B cell (primary cell): ENCODE data around the gene ADAMTSL2. TPM values are rescaled to one million over a fixed set of nuclear protein-coding genes. Genes with fewer than 3 reads are reported as not detected.

Experiments used
- ATAC-seq: fragments of 200-7000 bp; cut with Tn5 transposase; one replicate; pipeline ENCODE4 v1.10.0; 2021; ENCODE audit warnings: low read depth, mild to moderate bottlenecking, moderate number of reproducible peaks, moderate library complexity
- CTCF ChIA-PET: fragments of 350-600 bp; sonication (Branson Sonifier 250); formaldehyde crosslinking; loops from one replicate; lab custom pipeline; 2021; ENCODE audit warnings: antibody characterized with exemption, inconsistent platforms; lab: Charles Lee
- POLR2A ChIA-PET: fragments of 350-600 bp; sonication (Branson Sonifier 250); formaldehyde crosslinking; loops from one replicate; lab custom pipeline; 2021; ENCODE audit warnings: antibody characterized with exemption; lab: Charles Lee
- DNase-seq: peaks from one replicate; pipeline ENCODE4 v3.0.0; 2013
- H2AFZ ChIP-seq: 2 replicates; pipeline ENCODE4 v1.6.1; 2012; ENCODE audit warnings: mild to moderate bottlenecking, low read depth, low read length; ENCODE audit not compliant: insufficient read depth, poor library complexity, severe bottlenecking
- H3K27ac ChIP-seq, 2 donors: 1 replicate in 1 of 2; 2 replicates in 1 of 2; pipeline ENCODE4 v1.5.1; 2012 to 2013; ENCODE audit warnings: low read length in 2 of 2, mild to moderate bottlenecking in 2 of 2, moderate library complexity in 1 of 2
- H3K27me3 ChIP-seq, 4 experiments: fragments of 200-600 bp in 1 of 4; sonication (generic) in 1 of 4; replicated peaks in 1 of 4; 1 replicate in 2 of 4; 2 replicates in 2 of 4; pipeline versions ENCODE4 v1.6.1 to v1.7.0; 2013 to 2016; ENCODE audit warnings: low read length in 3 of 4, mild to moderate bottlenecking in 2 of 4, mixed read lengths in 1 of 4, moderate library complexity in 1 of 4; ENCODE audit not compliant: insufficient read depth in 4 of 4, control insufficient read depth in 3 of 4; ENCODE audit errors: control extremely low read depth in 1 of 4
- H3K36me3 ChIP-seq, 2 experiments: replicated peaks in 1 of 2; 1 replicate in 1 of 2; 2 replicates in 1 of 2; pipeline versions ENCODE4 v1.6.1 to v1.7.1; 2013; ENCODE audit warnings: low read length in 1 of 2; ENCODE audit not compliant: insufficient read depth in 2 of 2, control insufficient read depth in 1 of 2; ENCODE audit errors: control extremely low read depth in 1 of 2, extremely low read depth in 1 of 2
- H3K4me1 ChIP-seq, 2 donors: fragments of 200-600 bp in 1 of 2; sonication (generic) in 1 of 2; 1 replicate in 1 of 2; 2 replicates in 1 of 2; pipeline versions ENCODE4 v1.5.1 to v1.6.1; 2013 to 2017; ENCODE audit warnings: low read length in 2 of 2; ENCODE audit not compliant: control insufficient read depth in 2 of 2, insufficient read depth in 2 of 2
- H3K4me2 ChIP-seq: replicated peaks from 2 replicates; pipeline ENCODE3; 2012; ENCODE audit warnings: mild to moderate bottlenecking, low read depth, low read length; ENCODE audit not compliant: poor library complexity, severe bottlenecking
- H3K4me3 ChIP-seq, 5 experiments: fragments of 200-600 bp in 1 of 5; sonication (generic) in 1 of 5; 1 replicate in 3 of 5; 2 replicates in 2 of 5; pipeline versions ENCODE4 v1.5.1 to v1.7.0; 2011 to 2016; ENCODE audit warnings: low read length in 4 of 5, mild to moderate bottlenecking in 4 of 5, low read depth in 2 of 5, control low read depth in 1 of 5, moderate library complexity in 1 of 5; ENCODE audit not compliant: insufficient read depth in 1 of 5; ENCODE audit errors: control extremely low read depth in 1 of 5, extremely low read depth in 1 of 5
- H3K79me2 ChIP-seq: fragments of 200-600 bp; sonication (generic); one replicate; pipeline ENCODE4 v1.6.0; 2016; ENCODE audit warnings: low read length; ENCODE audit not compliant: control insufficient read depth, insufficient read depth
- H3K9ac ChIP-seq: fragments of 200-600 bp; sonication (generic); 2 replicates; pipeline ENCODE4 v1.6.1; 2017; ENCODE audit warnings: mild to moderate bottlenecking, low read length, moderate library complexity
- H3K9me3 ChIP-seq, 3 donors: one replicate each; pipeline versions ENCODE4 v1.6.1 to v1.7.1; 2013; ENCODE audit warnings: low read length in 2 of 3; ENCODE audit not compliant: control insufficient read depth in 2 of 3, insufficient read depth in 1 of 3; ENCODE audit errors: control extremely low read depth in 1 of 3
- H4K20me1 ChIP-seq: 2 replicates; pipeline ENCODE4 v1.6.0; 2012; ENCODE audit warnings: mild to moderate bottlenecking, low read length; ENCODE audit not compliant: insufficient read depth, control insufficient read depth, poor library complexity, severe bottlenecking
- H3K27ac Mint-ChIP-seq: one replicate; pipeline ENCODE4 v1.8.0; 2021; ENCODE audit warnings: mixed read lengths
- H3K27me3 Mint-ChIP-seq: one replicate; pipeline ENCODE4 v1.8.0; 2021; ENCODE audit warnings: mixed read lengths
- H3K4me1 Mint-ChIP-seq: one replicate; pipeline ENCODE4 v1.8.0; 2021; ENCODE audit warnings: mixed read lengths
- H3K4me3 Mint-ChIP-seq: one replicate; pipeline ENCODE4 v1.8.0; 2021; ENCODE audit warnings: mixed read lengths
- H3K9me3 Mint-ChIP-seq: one replicate; pipeline ENCODE4 v1.8.0; 2022; ENCODE audit warnings: mixed read lengths; ENCODE audit not compliant: insufficient read depth
- EZH2 ChIP-seq: IDR thresholded peaks from 2 replicates; pipeline ENCODE4 v1.6.1; 2012; ENCODE audit warnings: borderline replicate concordance, low read depth, mild to moderate bottlenecking, moderate library complexity, low read length; ENCODE audit not compliant: insufficient read depth, poor library complexity, severe bottlenecking
- WGBS: methylation state at CpG from one replicate; pipeline ENCODE4 v1.1.5; 2013; ENCODE audit warnings: missing lambda C conversion rate; ENCODE audit not compliant: insufficient coverage; 5-methylcytosine and 5-hydroxymethylcytosine counted together
- intact Hi-C: fragments of 100-400 bp; cut with micrococcal nuclease; formaldehyde crosslinking; loops from one replicate; pipeline ENCODE4 v1.10.0; 2022
- polyA plus RNA-seq: library from polyadenylated mRNA; depleted of rRNA; stranded (reverse); fragments of >200 nt; gene quantifications from 2 replicates; pipeline ENCODE4 v1.2.3, GENCODE V29; 2012
- total RNA-seq, 2 donors: library from RNA; stranded (reverse); fragments of 120-200 nt in 1 of 2; gene quantifications; 1 replicate in 1 of 2; 2 replicates in 1 of 2; pipeline versions ENCODE4 v1.2.3 to v1.2.4, GENCODE V29; 2013 to 2022
- TF ChIP-seq, protein P1 (sequence below): fragments of 200-600 bp; IDR thresholded peaks from one replicate; pipeline ENCODE4 v1.8.0; 2022; ENCODE audit warnings: antibody characterized with exemption, mild to moderate bottlenecking

Gene ADAMTSL2
- total and polyA plus RNA-seq, 2 donors (not counting 1 experiment from before 2014, with no cell fraction given), result 0.03 TPM; not detected in 1

DNA sequence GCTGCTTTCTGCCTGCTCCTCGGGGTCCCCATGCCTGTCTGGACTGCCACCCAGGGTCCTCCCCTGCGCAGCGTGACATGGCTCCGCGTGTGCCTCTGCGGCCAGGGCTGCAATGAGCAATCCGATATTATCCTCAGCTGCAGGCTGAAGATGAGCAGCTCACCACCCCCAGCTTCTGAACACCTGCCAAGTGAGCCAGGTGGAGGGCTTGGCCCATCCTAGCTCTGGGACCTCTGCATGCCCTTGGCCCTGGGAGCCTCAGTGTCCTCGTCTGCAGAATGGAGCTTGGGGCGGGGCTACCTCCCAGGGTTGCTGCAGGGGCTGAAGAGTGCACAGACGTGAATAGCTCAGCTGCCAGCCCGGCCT is 5.6 kb upstream of the ADAMTSL2 start:
- H3K9ac ChIP-seq, result no peak overlapping the region
- H3K27ac ChIP-seq, result no peak overlapping the region
- H3K4me3 ChIP-seq, result no peak overlapping the region
- DNase-seq, result no peak
- ATAC-seq, result no peak
- Mint-ChIP-seq H3K4me3 (no peak overlapping the region), H3K27me3 (peaks cover 41% of the 10 kb centered on the region), H3K27ac (no peak overlapping the region), H3K9me3 (no peaks in the 10 kb centered on the region), H3K4me1 (peaks cover 10% of the 10 kb centered on the region)
- H3K4me1 ChIP-seq, result peaks cover 7 to 13% of the 10 kb centered on the region in 2 donors
- H3K27me3 ChIP-seq, result peaks cover 0 to 43% (median 8%) of the 10 kb centered on the region in 4 experiments
- H2AFZ ChIP-seq, result no peak overlapping the region
- H3K79me2 ChIP-seq, result no peaks in the 10 kb centered on the region
- no peak for TF ChIP-seq EZH2
- TF ChIP-seq, protein P1, sequence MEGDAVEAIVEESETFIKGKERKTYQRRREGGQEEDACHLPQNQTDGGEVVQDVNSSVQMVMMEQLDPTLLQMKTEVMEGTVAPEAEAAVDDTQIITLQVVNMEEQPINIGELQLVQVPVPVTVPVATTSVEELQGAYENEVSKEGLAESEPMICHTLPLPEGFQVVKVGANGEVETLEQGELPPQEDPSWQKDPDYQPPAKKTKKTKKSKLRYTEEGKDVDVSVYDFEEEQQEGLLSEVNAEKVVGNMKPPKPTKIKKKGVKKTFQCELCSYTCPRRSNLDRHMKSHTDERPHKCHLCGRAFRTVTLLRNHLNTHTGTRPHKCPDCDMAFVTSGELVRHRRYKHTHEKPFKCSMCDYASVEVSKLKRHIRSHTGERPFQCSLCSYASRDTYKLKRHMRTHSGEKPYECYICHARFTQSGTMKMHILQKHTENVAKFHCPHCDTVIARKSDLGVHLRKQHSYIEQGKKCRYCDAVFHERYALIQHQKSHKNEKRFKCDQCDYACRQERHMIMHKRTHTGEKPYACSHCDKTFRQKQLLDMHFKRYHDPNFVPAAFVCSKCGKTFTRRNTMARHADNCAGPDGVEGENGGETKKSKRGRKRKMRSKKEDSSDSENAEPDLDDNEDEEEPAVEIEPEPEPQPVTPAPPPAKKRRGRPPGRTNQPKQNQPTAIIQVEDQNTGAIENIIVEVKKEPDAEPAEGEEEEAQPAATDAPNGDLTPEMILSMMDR, result no peak
- ChIA-PET POLR2A (no interaction called here), CTCF (no interaction called here)
- WGBS, result 85% methylated on average over 11 of the region's 11 CpGs
- no peak overlapping the region for H3K4me2 ChIP-seq
- H3K9me3 ChIP-seq, result peaks cover 0 to 3% (median 0%) of the 10 kb centered on the region in 3 donors
- H4K20me1 ChIP-seq, result no peaks in the 10 kb centered on the region
- H3K36me3 ChIP-seq, result no peaks in the 10 kb centered on the region
- intact Hi-C loops, result no loop called here

DNA sequence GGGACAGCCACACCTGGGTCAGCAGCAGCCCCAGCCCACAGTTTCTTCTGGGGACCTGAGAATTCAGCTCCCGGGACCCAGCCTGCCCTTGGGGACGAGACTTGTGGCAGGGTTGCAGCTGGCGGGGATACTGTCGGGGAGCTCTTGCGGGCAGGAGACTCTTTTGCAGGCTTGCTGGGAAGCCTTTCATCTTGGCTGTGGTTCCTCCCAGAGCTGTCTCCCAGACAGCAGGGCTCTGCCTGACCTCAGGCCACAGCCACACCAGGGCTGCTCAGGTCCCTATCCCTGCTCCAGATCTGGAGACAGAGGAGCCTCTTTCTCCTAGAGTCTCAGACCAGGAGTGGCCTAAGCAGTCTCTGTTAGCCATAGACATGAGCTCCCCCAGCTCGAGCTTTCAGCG is 5.0 kb upstream of the ADAMTSL2 start:
- H3K27me3 ChIP-seq, result peaks cover 0 to 47% (median 10%) of the 10 kb centered on the region in 4 experiments
- ChIA-PET CTCF (no interaction called here), POLR2A (no interaction called here)
- no peak for DNase-seq
- H3K4me1 Mint-ChIP-seq, result peaks cover 12% of the 10 kb centered on the region
- H3K27ac Mint-ChIP-seq, result no peak overlapping the region
- H3K79me2 ChIP-seq, result no peaks in the 10 kb centered on the region
- H3K36me3 ChIP-seq, result no peaks in the 10 kb centered on the region
- peaks cover 7 to 18% of the 10 kb centered on the region in 2 donors for H3K4me1 ChIP-seq
- intact Hi-C loops, result no loop called here
- ATAC-seq, result no peak
- H3K9me3 ChIP-seq, result peaks cover 0 to 3% (median 0%) of the 10 kb centered on the region in 3 donors
- H2AFZ ChIP-seq, result no peak overlapping the region
- H3K9ac ChIP-seq, result no peak overlapping the region
- TF ChIP-seq, protein P1, result no peak
- TF ChIP-seq EZH2, result no peak
- H3K9me3 Mint-ChIP-seq, result no peaks in the 10 kb centered on the region
- H3K4me3 ChIP-seq, result no peak overlapping the region
- 84% methylated on average over 7 of the region's 7 CpGs for WGBS
- H3K27me3 Mint-ChIP-seq, result peaks cover 41% of the 10 kb centered on the region
- H4K20me1 ChIP-seq, result no peaks in the 10 kb centered on the region
- H3K27ac ChIP-seq, result no peak overlapping the region
- no peak overlapping the region for H3K4me2 ChIP-seq
- no peak overlapping the region for H3K4me3 Mint-ChIP-seq
